ENCODE results near the gene ARHGAP40. TPM values are rescaled to one million over a fixed set of nuclear protein-coding genes. Genes with fewer than 3 reads are reported as not detected.
"Not testable (repeated sequence)": the region's sequence is repeated elsewhere in the genome, so short reads cannot be mapped to it uniquely, and the experiment has no call there.

The ARHGAP40 gene
- total RNA-seq, 2 experiments from 2014 or later: not detected

DNA sequence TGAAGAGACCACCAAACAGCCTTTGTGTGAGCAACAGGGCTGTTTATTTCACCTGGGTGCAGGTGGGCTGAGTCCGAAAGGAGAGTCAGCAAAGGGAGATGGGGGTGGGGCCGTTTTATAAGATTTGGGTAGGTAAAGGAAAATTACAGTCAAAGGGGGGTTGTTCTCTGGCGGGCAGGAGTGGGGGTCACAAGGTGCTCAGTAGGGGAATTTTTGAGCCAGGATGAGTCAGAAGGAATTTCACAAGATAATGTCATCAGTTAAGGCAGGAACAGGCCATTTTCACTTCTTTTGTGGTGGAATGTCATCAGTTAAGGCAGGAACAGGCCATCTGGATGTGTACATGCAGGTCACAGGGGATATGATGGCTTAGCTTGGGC lies 9.2 kb upstream of the ARHGAP40 start:
- H3K4me1 Mint-ChIP-seq; POLR2A ChIA-PET; H3K27ac Mint-ChIP-seq; ATAC-seq (ENCODE audit: low read depth); DNase-seq; H3K36me3 Mint-ChIP-seq; H3K4me3 Mint-ChIP-seq; H3K27me3 Mint-ChIP-seq; H3K9me3 Mint-ChIP-seq: not testable (repeated sequence)

DNA sequence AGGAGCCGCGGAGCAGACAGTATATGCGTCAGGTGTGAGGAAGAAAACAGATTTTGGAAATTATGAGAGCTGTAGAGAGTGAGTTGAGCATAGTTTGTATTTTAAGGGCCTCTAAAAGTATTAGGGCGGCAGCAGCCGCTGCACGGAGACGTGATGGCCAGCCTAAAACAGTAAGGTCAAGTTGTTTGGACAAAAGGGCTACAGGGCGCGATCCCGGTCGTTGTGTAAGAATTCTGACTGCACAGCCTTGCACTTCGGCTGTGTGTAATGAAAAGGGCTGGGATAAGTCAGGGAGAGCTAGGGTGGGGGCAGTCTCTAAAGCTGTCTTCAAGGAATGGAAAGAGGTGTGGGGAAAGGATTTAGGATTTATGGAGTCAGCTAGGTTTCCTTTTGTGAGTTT lies 7.3 kb upstream of the ARHGAP40 start:
- H3K36me3 Mint-ChIP-seq; DNase-seq; ATAC-seq (ENCODE audit: low read depth); H3K4me3 Mint-ChIP-seq; H3K27ac Mint-ChIP-seq; POLR2A ChIA-PET; H3K4me1 Mint-ChIP-seq; H3K9me3 Mint-ChIP-seq: not testable (repeated sequence)
- H3K27me3 Mint-ChIP-seq: peaks cover 16% of the 10 kb centered on the region

DNA sequence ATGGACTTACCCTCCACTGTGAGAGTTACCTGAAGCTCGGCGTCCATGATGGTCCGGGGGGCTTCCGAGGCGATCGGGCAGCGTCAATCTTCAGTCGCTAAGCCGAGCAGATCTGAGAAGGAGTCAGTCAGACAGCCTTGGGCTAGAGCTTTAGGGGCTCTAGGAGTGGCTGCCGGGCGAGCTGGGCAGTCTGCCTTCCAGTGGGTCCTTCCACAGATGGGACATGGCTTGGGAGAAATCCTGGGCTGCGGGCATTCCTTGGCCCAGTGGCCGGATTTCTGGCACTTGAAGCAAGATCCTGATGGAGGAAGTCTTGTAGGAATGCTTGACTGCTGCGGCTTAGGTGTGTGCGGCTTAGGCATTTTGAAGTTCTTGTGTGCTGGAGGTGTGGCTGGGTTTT lies 5.7 kb upstream of the ARHGAP40 start:
- H3K36me3 Mint-ChIP-seq; H3K4me3 Mint-ChIP-seq; DNase-seq; H3K9me3 Mint-ChIP-seq; ATAC-seq (ENCODE audit: low read depth); POLR2A ChIA-PET; H3K27ac Mint-ChIP-seq; H3K4me1 Mint-ChIP-seq: not testable (repeated sequence)
- H3K27me3 Mint-ChIP-seq: peaks cover 26% of the 10 kb centered on the region

DNA sequence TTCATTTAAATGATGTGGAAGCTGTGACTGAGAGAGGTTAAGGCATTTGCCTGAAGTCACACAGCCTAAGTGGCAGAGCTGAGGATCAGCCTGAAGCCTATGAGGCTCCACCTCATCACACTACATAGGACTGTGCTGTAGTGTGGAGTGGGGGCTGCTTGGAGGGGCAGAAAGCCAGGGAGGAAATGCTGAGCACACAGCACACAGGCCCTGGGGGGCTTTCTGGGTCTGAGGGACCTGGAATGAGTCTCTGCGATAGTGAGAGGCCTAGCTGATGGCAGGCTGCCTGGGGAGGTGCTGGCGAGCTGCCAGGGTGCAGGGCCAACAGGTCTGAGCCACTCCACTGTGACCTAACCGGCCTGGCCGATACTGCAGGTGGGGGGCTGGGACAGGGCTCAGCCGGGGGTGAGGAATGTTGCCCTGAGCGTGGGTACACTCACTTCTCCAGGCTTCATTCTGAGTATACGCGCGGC lies 2.2 kb upstream of the ARHGAP40 start:
- no peaks in the 10 kb centered on the region for H3K9me3 Mint-ChIP-seq
- POLR2A ChIA-PET: no interaction called here

DNA sequence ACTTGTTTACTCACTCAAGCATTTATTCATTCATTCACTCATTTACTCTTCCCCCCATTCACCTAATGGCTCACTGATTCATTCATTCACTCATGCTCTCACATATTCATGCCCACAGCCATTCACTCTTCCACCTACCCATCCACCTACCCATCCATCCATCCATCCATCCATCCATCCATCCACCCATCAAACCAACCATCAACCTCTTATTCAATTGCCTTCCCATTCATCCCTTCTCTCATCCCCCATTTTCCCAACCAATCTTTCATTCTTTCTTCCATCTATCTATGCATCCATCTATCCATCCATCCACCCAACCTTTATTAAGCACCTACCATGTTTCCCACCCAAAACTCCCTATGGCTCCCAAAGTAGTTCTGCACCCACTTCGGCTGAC lies 1.6 kb upstream of the ARHGAP40 start:
- POLR2A ChIA-PET: no interaction called here

More for the DNA sequence above, 2.2 kb upstream of the ARHGAP40 start:
- peaks cover 56% of the 10 kb centered on the region for H3K27me3 Mint-ChIP-seq
- H3K4me1 Mint-ChIP-seq: peaks cover 7% of the 10 kb centered on the region
- H3K27ac Mint-ChIP-seq: no peak overlapping the region
- no peak for ATAC-seq (ENCODE audit: low read depth)
- DNase-seq: no peak
- no peak overlapping the region for H3K4me3 Mint-ChIP-seq
- H3K36me3 Mint-ChIP-seq: peaks cover 2% of the 10 kb centered on the region

DNA sequence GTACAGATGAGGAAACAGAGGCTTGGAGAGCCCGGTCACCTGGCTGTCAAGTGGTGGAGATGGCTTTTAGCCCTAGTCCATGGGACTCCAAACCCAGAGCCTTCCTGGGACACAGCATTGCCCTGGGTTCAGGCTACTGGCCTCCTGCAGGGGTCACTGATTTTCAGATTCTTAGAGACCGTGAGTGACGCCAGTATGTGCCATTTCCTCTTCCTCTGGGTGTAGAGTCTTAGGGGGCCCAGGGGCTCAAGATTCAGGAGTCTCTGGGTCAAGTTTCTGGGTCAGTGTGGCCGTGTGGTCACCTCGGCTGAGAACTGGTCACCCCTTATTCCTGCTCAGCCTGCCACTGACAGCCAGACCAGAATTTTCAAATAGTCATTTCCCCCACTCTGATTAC lies 574 bp downstream of the ARHGAP40 start:
- DNase-seq (no peak), ATAC-seq (ENCODE audit: low read depth) (no peak)
- Mint-ChIP-seq H3K4me3 (no peak overlapping the region), H3K4me1 (peaks cover 7% of the 10 kb centered on the region), H3K9me3 (no peaks in the 10 kb centered on the region), H3K36me3 (peaks cover 2% of the 10 kb centered on the region), H3K27me3 (peaks cover 70% of the 10 kb centered on the region), H3K27ac (no peak overlapping the region)
- POLR2A ChIA-PET: no interaction called here

More for the DNA sequence above, 1.6 kb upstream of the ARHGAP40 start:
- Mint-ChIP-seq H3K4me3 (no peak overlapping the region), H3K9me3 (no peaks in the 10 kb centered on the region), H3K4me1 (peaks cover 7% of the 10 kb centered on the region), H3K27ac (no peak overlapping the region), H3K36me3 (peaks cover 2% of the 10 kb centered on the region), H3K27me3 (peaks cover 61% of the 10 kb centered on the region)
- ATAC-seq (ENCODE audit: low read depth): no peak
- no peak for DNase-seq

DNA sequence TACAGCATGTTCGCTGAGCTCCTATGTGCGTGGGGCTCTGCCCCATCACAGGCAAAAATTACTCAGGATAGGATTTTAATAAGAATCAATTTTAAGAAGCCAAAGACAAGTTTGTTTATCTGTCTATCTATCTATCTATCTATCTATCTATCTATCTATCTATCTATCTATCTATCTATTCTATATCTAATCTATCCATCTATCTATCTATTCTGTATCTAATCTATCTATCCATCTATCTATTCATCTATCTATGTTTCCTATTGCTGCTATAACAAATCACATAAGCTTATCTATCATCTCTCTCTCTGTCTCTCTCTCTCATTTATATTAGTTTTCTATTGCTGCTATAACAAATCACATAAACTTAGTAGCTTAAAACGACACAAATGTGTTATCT lies 1.7 kb downstream of the ARHGAP40 start:
- H3K9me3 Mint-ChIP-seq: no peaks in the 10 kb centered on the region
- H3K4me1 Mint-ChIP-seq: peaks cover 7% of the 10 kb centered on the region
- peaks cover 2% of the 10 kb centered on the region for H3K36me3 Mint-ChIP-seq
- H3K27ac Mint-ChIP-seq: no peak overlapping the region
- POLR2A ChIA-PET: no interaction called here
- no peak for ATAC-seq (ENCODE audit: low read depth)
- peaks cover 70% of the 10 kb centered on the region for H3K27me3 Mint-ChIP-seq
- DNase-seq: no peak
- no peak overlapping the region for H3K4me3 Mint-ChIP-seq

DNA sequence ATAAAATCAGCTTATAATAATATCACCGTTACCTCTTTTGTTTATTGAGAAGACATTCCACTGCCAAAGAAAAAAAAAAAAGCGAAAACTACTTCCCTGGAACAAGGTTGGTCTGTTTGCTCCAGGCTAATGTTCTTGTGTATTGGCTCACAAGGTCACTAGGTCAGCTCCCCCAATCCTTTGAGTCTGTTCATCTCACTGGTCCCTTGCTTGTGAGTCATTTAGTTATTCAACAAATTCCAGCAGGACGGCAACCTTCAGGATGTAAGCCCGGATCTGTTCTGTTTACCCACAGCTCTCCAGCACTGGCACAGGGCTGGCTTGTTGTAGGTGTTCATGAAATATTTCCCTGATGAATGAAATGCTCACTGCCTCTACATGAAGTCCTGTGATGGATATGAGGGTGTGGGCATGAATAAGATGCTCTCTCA lies 3.3 kb downstream of the ARHGAP40 start:
- ATAC-seq (ENCODE audit: low read depth): no peak
- peaks cover 2% of the 10 kb centered on the region for H3K36me3 Mint-ChIP-seq
- no peak overlapping the region for H3K4me3 Mint-ChIP-seq
- peaks cover 7% of the 10 kb centered on the region for H3K4me1 Mint-ChIP-seq
- H3K27ac Mint-ChIP-seq: no peak overlapping the region
- DNase-seq: no peak
- H3K27me3 Mint-ChIP-seq: peaks cover 78% of the 10 kb centered on the region
- POLR2A ChIA-PET: interaction anchor here (0.7 kb wide), 1 partner anchor 396 kb away, joined by 4 read pairs; no protein-coding TSS in a partner anchor
- H3K9me3 Mint-ChIP-seq: no peaks in the 10 kb centered on the region

DNA sequence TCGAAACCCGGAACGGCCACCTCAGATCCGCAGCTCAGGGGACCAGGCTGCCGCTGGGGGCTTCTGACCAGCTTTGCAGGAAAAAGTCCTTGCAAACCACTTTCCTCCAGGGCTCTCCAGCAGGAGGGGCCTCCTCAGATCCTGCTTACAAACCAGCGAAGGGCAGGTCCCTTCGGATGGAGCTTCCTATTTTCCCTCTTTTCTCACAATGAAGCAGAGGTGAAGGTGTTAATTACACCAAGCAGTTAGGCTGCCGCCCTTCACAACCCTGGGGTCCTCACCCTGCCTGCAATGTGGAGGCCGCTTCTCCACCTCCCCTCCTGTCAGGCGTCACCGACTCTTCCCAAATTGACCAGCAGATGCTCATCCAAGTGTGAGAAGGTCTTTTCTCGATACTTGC lies 5.7 kb downstream of the ARHGAP40 start:
- no peaks in the 10 kb centered on the region for H3K4me1 Mint-ChIP-seq
- DNase-seq (no peak), ATAC-seq (ENCODE audit: low read depth) (no peak)
- no peak overlapping the region for H3K4me3 Mint-ChIP-seq
- no peak overlapping the region for H3K27ac Mint-ChIP-seq
- POLR2A ChIA-PET: no interaction called here
- no peaks in the 10 kb centered on the region for H3K36me3 Mint-ChIP-seq
- peaks cover 61% of the 10 kb centered on the region for H3K27me3 Mint-ChIP-seq
- H3K9me3 Mint-ChIP-seq: no peaks in the 10 kb centered on the region

DNA sequence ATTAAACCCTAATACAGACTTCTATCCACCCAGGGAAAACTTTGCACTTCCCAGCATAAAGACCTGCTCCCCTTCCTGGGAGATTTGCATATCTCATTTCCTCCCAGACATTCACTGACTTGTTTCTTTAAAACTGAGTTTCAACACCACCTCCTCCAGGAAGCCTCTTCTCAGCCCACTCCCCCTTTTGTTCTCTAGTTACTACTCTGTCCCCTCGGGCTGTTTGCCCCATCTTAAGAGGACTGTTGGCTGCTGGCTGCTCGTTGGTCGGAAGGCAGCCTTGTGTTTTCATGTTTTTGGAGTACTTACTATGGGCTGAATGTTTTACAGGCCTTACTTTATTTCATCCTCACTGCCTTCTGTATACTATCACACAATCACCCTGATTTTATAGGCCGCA lies 6.6 kb downstream of the ARHGAP40 start:
- Mint-ChIP-seq H3K9me3 (no peaks in the 10 kb centered on the region), H3K36me3 (no peaks in the 10 kb centered on the region), H3K4me1 (no peaks in the 10 kb centered on the region), H3K27ac (no peak overlapping the region), H3K27me3 (peaks cover 56% of the 10 kb centered on the region), H3K4me3 (no peak overlapping the region)
- POLR2A ChIA-PET: no interaction called here
- DNase-seq (no peak), ATAC-seq (ENCODE audit: low read depth) (no peak)

DNA sequence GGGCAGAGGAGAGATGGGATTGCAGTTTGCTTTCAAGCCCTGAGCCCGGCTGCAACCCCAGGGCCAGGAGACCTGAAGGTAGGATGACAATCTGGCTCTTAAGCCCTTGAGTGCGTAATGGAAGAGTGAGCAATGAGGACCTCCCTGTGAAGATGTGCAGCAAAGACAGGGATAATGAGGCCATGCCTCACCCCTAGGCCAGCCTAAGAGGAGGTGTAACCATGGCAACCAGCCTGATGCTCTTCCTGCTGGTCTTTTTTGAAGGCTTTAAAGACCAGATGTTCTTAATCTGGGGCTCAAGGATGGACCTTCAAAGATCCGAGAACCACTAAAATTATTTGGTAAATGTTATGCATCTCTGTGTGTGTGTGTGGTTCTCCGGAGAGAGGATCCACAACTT lies 8.2 kb downstream of the ARHGAP40 start:
- DNase-seq (no peak), ATAC-seq (ENCODE audit: low read depth) (no peak)
- Mint-ChIP-seq H3K4me3 (no peak overlapping the region), H3K36me3 (no peaks in the 10 kb centered on the region), H3K27ac (no peak overlapping the region), H3K4me1 (no peaks in the 10 kb centered on the region), H3K27me3 (peaks cover 45% of the 10 kb centered on the region), H3K9me3 (no peaks in the 10 kb centered on the region)
- POLR2A ChIA-PET: no interaction called here

DNA sequence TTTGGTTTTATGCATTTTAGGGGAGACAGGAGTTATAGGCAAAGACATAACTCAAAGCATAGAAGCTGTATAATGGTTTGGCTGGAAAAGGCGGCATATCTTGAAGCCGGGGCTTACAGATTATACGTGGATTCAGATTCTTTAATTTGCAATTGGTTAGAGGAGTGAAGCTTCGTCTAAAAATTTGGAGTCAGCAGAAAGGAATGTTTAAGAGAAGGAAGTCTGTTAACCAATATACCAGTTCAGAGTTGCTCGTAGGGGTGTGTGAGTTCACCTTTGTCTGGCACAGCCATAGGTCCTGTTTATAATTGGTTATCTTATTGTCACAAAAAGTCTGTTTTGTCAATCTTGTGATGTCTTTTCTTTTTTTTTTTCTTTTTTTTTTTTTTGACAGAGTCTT lies 8.9 kb downstream of the ARHGAP40 start:
- Mint-ChIP-seq H3K9me3 (no peaks in the 10 kb centered on the region), H3K4me1 (no peaks in the 10 kb centered on the region), H3K4me3 (no peak overlapping the region), H3K27ac (no peak overlapping the region), H3K27me3 (peaks cover 38% of the 10 kb centered on the region), H3K36me3 (no peaks in the 10 kb centered on the region)
- ATAC-seq (ENCODE audit: low read depth) (no peak), DNase-seq (no peak)
- POLR2A ChIA-PET: interaction anchor here (0.6 kb wide), 1 partner anchor 161 kb away, joined by 4 read pairs; no protein-coding TSS in a partner anchor

DNA sequence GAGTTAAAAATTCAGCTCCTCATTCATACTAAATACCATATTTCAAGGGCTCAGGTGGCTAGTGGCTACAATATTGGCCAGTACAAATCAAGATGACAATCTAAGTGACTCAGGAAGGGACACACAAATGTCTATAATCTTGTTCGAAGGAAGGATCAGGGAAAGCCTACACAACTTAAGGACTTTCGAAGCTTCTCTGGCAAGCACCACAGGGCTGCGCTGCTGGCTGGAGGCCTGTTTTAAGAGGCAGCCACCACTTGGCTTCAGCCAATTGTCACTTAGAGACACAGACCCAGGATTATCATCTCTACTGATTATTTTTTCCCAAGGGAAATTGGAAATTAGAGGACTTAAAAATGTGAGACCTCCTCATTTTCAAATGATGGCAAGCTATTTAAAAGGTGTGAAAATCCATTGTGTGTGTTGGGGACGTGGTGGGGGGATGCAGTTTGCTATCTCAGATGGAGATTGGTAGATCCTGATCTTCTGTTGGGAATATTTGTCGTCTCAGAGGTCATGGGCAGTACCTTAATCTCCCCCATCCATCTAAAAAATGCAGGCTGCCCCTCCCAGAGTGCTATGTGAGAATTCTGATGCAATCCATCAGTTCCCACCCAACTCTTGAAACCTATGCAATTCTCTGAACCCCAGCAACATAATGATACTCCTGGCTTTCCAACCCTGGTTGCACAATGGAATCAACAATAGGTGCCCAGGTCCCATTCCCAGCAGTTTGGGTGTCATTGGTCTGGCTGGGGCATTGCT lies 11.3 kb downstream of the ARHGAP40 start:
- H3K4me1 Mint-ChIP-seq: no peaks in the 10 kb centered on the region
- H3K4me3 Mint-ChIP-seq: no peak overlapping the region
- no peak for DNase-seq
- H3K9me3 Mint-ChIP-seq: no peaks in the 10 kb centered on the region
- no peak overlapping the region for H3K27ac Mint-ChIP-seq
- ATAC-seq (ENCODE audit: low read depth): no peak
- POLR2A ChIA-PET: no interaction called here
- H3K36me3 Mint-ChIP-seq: no peaks in the 10 kb centered on the region
- peaks cover 23% of the 10 kb centered on the region for H3K27me3 Mint-ChIP-seq

DNA sequence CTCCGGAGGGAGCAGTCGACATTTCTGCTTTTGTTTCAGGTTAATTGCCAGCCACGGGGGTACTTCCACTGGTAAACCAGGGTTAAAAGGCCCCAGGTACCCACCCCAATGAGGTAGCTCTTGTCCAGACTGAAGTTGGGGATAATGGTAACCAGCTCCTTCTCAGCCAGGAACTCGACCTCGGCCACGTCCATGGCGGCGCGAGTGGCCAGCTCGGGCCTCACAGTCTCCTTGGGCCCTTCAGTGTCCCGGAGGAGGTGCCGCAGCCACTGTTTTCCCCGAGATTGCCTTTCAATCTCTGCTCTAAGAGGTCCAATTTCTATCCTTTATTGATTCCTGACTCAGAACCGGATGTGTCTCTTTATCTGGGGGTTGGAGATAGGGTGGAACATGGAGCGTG lies 13.7 kb downstream of the ARHGAP40 start:
- POLR2A ChIA-PET: no interaction called here
- no peak overlapping the region for H3K4me3 Mint-ChIP-seq
- H3K4me1 Mint-ChIP-seq: no peaks in the 10 kb centered on the region
- H3K9me3 Mint-ChIP-seq: no peaks in the 10 kb centered on the region
- H3K36me3 Mint-ChIP-seq: no peaks in the 10 kb centered on the region
- no peak for ATAC-seq (ENCODE audit: low read depth)
- H3K27me3 Mint-ChIP-seq: peaks cover 15% of the 10 kb centered on the region
- H3K27ac Mint-ChIP-seq: no peak overlapping the region
- no peak for DNase-seq
